Stimulated activated CD8-positive, alpha-beta memory T cell treated with anti-CD3 and anti-CD28 coated beads, Interleukin-15, amount 100 ng/mL, for 4 hours (primary cell): ENCODE results near the gene NFATC2IP.
"Not testable (repeated sequence)": the region's sequence is repeated elsewhere in the genome, so short reads cannot be mapped to it uniquely, and the experiment has no call there.

Experiments
- DNase-seq, 2 donors: peaks; one replicate each; pipeline ENCODE4 v3.0.0-alpha.2; 2020; ENCODE audit warnings: low read depth in 2 of 2

Gene NFATC2IP

DNA sequence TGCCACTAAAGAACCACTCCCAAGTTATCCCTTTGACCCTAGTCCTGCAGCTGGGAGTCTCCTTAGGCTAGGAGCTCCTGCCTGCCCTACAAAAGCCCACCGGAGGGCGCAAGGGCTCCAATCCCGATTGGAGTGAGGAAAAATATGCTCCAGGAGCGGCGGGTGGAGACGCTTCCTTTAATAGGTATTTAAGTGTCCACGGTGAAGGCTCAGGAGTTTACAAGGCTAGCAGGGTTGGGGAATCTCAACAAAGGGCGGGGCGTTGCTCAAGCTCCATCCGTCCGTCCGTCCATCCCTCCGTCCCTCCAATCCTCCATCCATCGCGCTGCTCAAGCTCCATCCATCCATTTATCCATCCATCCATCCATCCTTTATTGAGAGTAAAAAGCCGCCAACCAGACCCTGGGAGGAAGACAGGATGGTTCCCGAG, 23.3 kb downstream of the NFATC2IP start:
- DNase-seq: no peak

DNA sequence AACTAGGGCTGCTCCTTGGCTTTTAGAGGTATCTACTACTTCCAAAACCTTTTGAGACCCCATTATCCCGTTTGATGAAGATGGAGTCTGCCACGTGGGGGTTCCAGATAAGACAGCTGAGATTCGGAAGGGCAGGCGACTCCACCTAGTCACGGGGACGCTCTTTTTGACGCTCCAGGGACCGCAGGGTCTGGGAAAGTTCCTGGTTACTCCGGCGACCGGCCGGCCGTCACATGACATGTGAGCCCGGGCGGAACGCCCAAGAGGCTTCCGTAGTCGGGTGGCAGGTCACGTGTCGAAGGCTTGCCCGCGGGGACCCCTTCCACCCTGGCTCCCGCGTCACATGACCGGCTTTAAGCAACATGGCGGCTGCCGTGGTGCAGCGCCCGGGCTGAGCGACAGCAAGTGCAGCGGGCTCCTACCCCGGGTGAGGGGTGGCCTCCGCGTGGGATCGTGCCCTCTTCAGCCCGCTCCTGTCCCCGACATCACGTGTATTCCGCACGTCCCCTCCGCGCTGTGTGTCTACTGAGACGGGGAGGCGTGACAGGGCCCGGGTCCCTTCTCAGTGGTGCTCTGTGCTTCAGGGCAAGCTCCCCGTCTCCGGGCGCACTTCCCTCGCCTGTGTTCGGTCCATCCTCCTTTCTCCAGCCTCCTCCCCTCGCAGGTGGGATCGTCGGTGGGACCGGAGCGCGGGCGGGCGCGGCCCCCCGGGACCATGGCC, 23.9 kb downstream of the NFATC2IP start, which contains the start of gene SPNS1:
Gene SPNS1 (plus strand): TSS at position 342 of the 721 bp plus-strand sequence. CDS start 374 bp downstream, at position 716.
- DNase-seq: peak; percentile 84 to 89

DNA sequence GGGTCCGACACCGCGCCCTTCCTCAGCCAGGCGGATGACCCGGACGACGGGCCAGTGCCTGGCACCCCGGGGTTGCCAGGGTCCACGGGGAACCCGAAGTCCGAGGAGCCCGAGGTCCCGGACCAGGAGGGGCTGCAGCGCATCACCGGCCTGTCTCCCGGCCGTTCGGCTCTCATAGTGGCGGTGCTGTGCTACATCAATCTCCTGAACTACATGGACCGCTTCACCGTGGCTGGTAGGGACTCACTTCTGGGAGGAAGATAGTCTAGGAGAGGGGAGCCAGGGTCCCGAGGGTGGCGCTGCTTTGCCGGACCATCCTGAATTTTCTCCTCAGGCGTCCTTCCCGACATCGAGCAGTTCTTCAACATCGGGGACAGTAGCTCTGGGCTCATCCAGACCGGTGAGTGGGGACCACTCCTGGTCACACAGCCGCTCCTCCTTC, 24.4 kb downstream of the NFATC2IP start:
- DNase-seq: no peak

DNA sequence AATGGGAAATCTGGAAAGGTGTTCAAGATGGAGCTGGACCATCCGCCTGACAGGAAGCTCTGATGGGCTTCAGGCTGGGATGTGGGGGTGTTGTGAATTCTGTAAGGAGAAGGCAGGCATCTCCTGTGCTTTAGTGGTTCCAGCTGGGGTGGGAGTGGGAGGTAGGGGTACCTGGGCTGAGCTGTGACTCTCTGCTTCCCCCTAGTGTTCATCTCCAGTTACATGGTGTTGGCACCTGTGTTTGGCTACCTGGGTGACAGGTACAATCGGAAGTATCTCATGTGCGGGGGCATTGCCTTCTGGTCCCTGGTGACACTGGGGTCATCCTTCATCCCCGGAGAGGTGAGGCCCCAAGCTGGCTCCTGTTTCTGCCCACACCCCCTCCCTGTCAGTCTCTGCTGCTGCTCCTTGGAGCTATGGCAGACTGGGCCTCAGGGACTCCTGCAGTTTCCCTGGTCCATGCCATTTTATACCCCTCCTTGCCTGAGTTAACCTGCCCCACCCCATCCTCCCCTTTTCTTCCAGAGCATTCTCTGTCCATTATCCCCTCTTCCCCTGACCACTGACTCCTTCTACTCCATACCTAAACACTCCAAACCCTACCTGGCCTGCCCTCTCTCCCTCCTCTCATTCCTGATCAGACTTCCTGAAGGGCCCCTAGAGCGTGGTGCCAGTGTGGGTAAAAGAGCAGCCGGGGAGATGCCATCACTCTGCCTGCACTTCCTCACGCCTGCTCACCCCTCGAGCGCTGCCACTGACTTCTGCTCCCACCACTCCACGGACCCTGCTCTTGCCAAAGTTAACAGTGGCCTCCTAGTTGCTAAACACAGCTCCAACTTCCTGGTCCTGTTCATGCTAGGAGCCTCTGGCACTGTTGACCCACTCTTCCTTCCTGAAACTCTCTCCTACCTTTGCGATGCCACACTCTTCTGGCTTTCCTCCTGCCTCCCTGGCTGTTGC, 27.2 kb downstream of the NFATC2IP start:
- DNase-seq: no peak

- DNase-seq: not testable (repeated sequence)
Measured at GRCh38 chr16:28980330-28980729, 29.6 kb downstream of the NFATC2IP start.

DNA sequence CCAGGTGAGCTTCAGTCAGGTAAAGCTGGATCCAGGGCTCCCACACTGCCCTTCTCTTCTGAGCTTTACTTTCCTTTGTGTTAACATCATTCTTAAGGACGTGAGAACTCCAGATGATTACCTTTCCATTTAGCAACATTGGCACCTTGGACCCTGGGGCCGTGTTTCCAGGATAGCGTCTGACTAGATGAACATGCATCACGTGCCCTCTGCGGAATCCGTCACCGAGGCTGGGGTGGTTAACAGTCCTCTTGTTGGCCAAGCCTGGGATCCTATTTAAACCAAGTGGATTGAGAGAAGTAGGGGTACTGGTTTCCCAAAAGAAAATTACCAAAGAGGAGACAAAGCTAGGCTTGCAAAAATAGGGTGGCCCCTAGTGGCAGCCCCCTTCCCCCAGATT, 30.2 kb downstream of the NFATC2IP start:
- no peak for DNase-seq

DNA sequence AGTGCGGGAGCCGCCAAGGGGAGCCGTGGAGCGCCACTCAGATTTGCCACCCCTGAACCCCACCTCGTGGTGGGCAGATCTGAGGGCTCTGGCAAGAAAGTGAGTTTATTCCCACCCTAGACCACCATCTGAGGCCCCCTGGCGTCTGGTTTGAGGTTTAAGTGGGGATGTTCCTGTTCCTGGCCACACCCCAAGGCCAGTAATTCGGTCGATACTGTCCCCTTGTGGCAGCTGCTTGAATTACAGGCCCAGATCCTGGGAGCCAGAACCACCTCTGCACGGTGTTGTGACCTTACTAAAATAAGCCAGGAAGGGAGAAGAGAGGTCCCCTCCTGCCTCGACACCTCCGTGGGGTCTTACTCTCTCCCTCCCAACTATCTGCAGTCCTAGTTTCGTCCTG, 30.8 kb downstream of the NFATC2IP start:
- no peak for DNase-seq

DNA sequence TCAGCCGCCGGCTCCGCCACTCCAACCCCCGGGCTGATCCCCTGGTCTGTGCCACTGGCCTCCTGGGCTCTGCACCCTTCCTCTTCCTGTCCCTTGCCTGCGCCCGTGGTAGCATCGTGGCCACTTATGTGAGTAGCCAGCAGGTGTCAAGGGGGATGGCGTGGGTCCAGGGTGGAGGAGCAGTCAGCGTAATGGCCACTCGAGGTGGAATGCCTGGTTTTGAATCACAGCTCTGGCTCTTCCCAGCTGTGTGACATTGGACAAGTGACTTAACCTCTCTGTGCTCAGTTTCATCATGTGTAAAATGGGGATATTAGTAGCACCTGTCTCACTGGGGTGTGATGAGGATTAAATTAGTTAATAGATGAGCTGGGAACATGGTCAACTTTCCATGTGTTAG, 31.7 kb downstream of the NFATC2IP start:
- no peak for DNase-seq

DNA sequence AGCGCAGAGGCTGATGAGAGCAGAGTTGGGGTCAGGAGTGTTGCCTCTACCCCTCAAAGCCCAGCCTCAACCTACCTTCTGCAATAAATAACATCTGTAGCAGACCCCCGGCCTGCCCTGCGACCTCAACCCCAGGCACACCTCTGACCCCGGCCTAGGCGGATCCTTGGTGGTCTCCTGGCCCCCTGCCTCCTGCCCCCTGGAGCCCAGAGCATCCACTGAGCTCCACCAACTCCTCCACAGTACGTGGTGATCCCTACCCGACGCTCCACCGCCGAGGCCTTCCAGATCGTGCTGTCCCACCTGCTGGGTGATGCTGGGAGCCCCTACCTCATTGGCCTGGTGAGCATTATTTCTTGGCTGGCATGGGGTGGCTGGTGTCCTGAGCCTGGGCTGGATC, 32.2 kb downstream of the NFATC2IP start:
- DNase-seq: no peak

DNA sequence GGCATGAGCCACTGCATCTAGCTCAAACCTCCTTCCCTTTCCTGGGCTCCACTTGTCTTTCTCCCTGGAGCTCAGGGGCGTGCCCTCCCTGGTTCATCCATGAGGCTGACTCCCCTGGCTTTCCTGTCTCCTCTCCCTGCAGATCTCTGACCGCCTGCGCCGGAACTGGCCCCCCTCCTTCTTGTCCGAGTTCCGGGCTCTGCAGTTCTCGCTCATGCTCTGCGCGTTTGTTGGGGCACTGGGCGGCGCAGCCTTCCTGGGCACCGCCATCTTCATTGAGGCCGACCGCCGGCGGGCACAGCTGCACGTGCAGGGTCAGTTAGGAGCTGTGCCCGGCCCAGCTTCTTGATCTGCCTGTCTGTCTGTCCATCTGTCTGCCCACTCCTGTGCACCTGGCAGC, 32.9 kb downstream of the NFATC2IP start:
- DNase-seq: no peak

DNA sequence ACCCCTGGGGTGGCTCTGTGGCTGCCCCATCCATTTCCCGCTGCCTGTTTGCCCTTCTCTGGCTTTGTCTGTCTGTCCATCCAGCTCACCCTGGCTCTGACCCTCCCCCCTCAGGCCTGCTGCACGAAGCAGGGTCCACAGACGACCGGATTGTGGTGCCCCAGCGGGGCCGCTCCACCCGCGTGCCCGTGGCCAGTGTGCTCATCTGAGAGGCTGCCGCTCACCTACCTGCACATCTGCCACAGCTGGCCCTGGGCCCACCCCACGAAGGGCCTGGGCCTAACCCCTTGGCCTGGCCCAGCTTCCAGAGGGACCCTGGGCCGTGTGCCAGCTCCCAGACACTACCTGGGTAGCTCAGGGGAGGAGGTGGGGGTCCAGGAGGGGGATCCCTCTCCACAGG, 33.4 kb downstream of the NFATC2IP start:
- no peak for DNase-seq

GRCh38 chr16:28984619-28985135, 33.9 kb downstream of the NFATC2IP start, which contains the start of gene LAT:
LAT (plus strand) TSS chr16:28985052; CDS start chr16:28985418, 366 bp downstream.
- DNase-seq: peak; percentile 64 to 67

- DNase-seq: no peak
Measured at GRCh38 chr16:28985211-28986041, 34.7 kb downstream of the NFATC2IP start.

GRCh38 chr16:28986046-28986445, 35.3 kb downstream of the NFATC2IP start:
- no peak for DNase-seq

- no peak for DNase-seq
Measured at GRCh38 chr16:28986492-28986891, 35.8 kb downstream of the NFATC2IP start.

DNA sequence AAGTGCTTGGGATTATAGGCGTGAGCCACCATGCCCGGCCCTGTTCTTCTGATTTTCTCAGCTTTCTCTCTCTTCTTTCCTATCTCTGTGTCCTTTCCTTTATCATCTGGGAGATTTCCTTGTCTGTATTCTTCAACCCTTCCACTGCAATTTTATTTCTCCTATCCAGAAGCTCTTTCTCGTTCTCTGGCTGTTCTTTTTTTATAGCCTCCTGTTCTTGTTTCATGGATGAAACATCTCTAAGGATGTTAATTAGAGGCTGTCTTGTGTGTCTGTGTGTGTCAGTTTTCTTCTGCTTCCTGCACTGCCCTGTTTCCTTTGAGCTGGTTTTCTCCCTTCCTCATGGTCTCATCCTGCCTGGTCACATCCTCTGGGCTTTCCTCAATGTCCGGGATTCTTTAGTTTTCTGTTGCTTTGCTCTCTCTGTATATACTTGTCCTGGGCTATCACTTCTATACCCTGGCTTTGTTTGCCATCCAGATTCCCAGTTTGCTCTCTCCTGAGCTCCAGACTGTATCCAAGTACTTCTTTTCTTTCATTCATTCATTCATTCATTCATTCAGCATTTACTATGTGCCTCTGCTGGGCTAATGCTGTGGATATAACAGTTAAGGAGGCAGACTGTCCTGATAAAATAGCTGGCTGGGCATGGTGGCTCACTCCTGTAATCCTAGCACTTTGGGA, 36.6 kb downstream of the NFATC2IP start:
- no peak for DNase-seq

DNA sequence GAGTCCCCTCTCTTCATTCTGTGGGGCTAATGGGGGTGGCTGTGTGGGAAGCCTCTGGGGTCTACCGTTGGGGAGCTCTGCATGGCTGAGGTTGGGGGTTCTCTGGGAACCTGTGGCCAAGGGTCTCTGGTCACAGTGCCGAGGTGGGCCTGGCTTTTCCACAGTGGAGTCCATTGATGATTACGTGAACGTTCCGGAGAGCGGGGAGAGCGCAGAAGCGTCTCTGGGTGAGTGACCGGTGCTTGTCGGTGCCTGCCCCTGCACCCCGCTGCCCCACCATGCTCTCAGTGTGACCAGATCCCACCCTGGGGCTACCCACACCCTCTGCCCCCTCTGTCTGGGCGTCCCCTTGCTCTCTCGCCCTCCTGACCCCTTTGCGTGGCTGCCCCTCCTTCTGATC, 38.6 kb downstream of the NFATC2IP start:
- no peak for DNase-seq

DNA sequence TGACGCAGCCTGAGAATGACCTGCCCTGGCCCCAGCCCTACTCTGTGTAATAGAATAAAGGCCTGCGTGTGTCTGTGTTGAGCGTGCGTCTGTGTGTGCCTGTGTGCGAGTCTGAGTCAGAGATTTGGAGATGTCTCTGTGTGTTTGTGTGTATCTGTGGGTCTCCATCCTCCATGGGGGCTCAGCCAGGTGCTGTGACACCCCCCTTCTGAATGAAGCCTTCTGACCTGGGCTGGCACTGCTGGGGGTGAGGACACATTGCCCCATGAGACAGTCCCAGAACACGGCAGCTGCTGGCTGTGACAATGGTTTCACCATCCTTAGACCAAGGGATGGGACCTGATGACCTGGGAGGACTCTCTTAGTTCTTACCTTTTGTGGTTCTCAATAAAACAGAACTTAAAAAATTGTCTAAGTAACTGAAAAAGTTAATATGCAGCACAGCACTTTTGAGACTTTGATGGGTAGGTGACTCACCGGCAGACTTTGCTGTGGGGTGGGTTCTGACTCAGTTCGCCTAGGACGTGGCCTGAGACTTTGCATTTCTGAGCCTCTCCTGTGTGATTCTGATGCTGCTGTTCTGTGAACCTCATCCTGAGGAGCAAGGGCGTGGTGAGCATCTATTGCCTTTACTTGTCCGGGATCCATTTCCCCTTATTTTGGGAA, 39.8 kb downstream of the NFATC2IP start:
- peak in 1 of 2 donors; percentile 57 for DNase-seq

GRCh38 chr16:28991687-28992086, 41.0 kb downstream of the NFATC2IP start:
- DNase-seq: no peak

DNA sequence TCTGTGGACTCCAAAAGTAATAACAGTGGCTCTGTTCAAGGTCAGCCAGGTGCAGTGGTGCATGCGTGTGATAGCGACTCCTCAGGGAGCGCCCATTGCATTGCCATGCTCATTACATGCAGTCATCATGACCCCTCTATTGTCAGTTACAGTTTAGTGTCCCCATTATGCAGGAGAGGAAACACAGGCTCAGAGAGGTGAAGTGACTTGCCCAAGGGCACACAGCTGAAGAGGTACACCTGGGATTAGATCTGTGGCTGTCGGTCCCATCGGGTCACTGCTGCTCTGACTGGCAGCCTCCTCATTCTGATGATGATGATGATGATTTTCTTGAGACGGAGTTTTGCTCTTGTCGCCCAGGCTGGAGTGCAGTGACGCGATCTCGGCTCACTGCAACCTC, 41.8 kb downstream of the NFATC2IP start:
- no peak for DNase-seq
